Psoas muscle (tissue), 8 donors: Measurements from ENCODE around the gene FSTL1. TPM values are rescaled to one million over a fixed set of nuclear protein-coding genes. Genes with fewer than 3 reads are reported as not detected.

Experiments
- ATAC-seq, 4 donors: fragments of 200-7000 bp; cut with Tn5 transposase; one replicate each; pipeline ENCODE4 v1.9.1; 2020; ENCODE audit warnings: moderate library complexity in 3 of 4, mild to moderate bottlenecking in 2 of 4
- DNase-seq, 2 donors: peaks; one replicate each; pipeline ENCODE4 v3.0.0-alpha.2; 2020
- H3K27ac ChIP-seq: fragments of 200-600 bp; one replicate; pipeline ENCODE4 v1.8.0; 2022
- H3K27me3 ChIP-seq, 3 donors: fragments of 200-600 bp in 1 of 3; one replicate each; pipeline versions ENCODE4 v1.6.1 to v1.8.0; 2013 to 2022; ENCODE audit warnings: low read length in 2 of 3, mild to moderate bottlenecking in 2 of 3, moderate library complexity in 1 of 3; ENCODE audit not compliant: insufficient read depth in 3 of 3
- H3K36me3 ChIP-seq, 2 donors: fragments of 200-600 bp in 1 of 2; one replicate each; pipeline versions ENCODE4 v1.6.1 to v1.8.0; 2013 to 2022; ENCODE audit warnings: low read depth in 1 of 2, mild to moderate bottlenecking in 1 of 2, moderate library complexity in 1 of 2; ENCODE audit not compliant: insufficient read depth in 1 of 2
- H3K4me1 ChIP-seq: fragments of 200-600 bp; one replicate; pipeline ENCODE4 v1.8.0; 2022
- H3K4me3 ChIP-seq: fragments of 200-600 bp; one replicate; pipeline ENCODE4 v1.8.0; 2022; ENCODE audit warnings: mild to moderate bottlenecking
- H3K9me3 ChIP-seq: fragments of 200-600 bp; one replicate; pipeline ENCODE4 v1.8.0; 2022
- CTCF ChIP-seq: fragments of 200-600 bp; IDR thresholded peaks from one replicate; pipeline ENCODE4 v1.8.0; 2022; ENCODE audit warnings: antibody characterized with exemption
- WGBS, 3 donors: extraction: QIAGEN DNeasy Blood & Tissue Kit; methylation state at CpG; one replicate each; pipeline versions ENCODE4 v1.1.6 to v1.1.7; 2013; 5-methylcytosine and 5-hydroxymethylcytosine counted together
- intact Hi-C, 2 donors: fragments of 100-400 bp; cut with DNase I; formaldehyde crosslinking; loops; one replicate each; pipeline versions ENCODE4 v1.11.0 to v1.14.2; 2022
- polyA plus RNA-seq, 3 donors: library from polyadenylated mRNA; stranded (reverse); fragments of 200-250 nt; gene quantifications; one replicate each; pipeline ENCODE4 v1.2.3, GENCODE V29; 2013
- total RNA-seq, 4 donors: library from RNA; stranded (reverse); fragmentation: NEBNext Ultra II Directional in 2 of 4; extraction: Animal tissue kit (Norgen Biotek cat#: 25700) in 2 of 4; gene quantifications; one replicate each; pipeline versions ENCODE4 v1.2.1 to v1.2.4, GENCODE V29; 2021 to 2023
- donor health status: healthy with polysubstance abuse.
- donor health status: DM: no; HTN: no; CAD: no; lungs with moderate emphysema.
- donor health status: Bipolar disorder and iron deficiency.
- donor health status: healthy.
- donor health status: DM: yes; HTN: yes; CAD: no.
- donor health status: DM: no; HTN: no; CAD: no.
- donor health status: DM: no; HTN: no; CAD: no.
- donor health status: DM: yes; HTN: yes; CAD: no.

Gene FSTL1
- total and polyA plus RNA-seq, 7 donors = 11.9 to 62.6 (median 43.9) TPM

GRCh38 chr3:120410541-120410940 is 40.3 kb downstream of the FSTL1 start:
- H3K4me3 ChIP-seq = no peak overlapping the region

GRCh38 chr3:120410116-120410515 is 40.7 kb downstream of the FSTL1 start:
- no peaks in the 10 kb centered on the region for H3K27me3 ChIP-seq
- H3K4me1 ChIP-seq = no peaks in the 10 kb centered on the region
- no peak for ATAC-seq
- no peak for TF ChIP-seq CTCF
- intact Hi-C loops = loop anchor here in 1 of 2 donors (10.0 kb wide), 2 partner anchors 385 to 515 kb away; no protein-coding TSS in a partner anchor
- no peak for DNase-seq
- H3K9me3 ChIP-seq = no peaks in the 10 kb centered on the region
- H3K27ac ChIP-seq = no peak overlapping the region
- peaks cover 2 to 61% of the 10 kb centered on the region in 2 donors for H3K36me3 ChIP-seq
- WGBS, 3 donors = 36 to 51% (median 47%) methylated on average over 3 of the region's 3 CpGs
- no peak overlapping the region for H3K4me3 ChIP-seq

More at GRCh38 chr3:120410541-120410940, 40.3 kb downstream of the FSTL1 start:
- no peaks in the 10 kb centered on the region for H3K4me1 ChIP-seq
- H3K9me3 ChIP-seq = no peaks in the 10 kb centered on the region
- H3K27me3 ChIP-seq = no peaks in the 10 kb centered on the region
- ATAC-seq (no peak), DNase-seq (no peak)
- H3K27ac ChIP-seq = no peak overlapping the region
- TF ChIP-seq CTCF = no peak
- intact Hi-C loops = loop anchor here in 1 of 2 donors (10.0 kb wide), 2 partner anchors 384 to 516 kb away; no protein-coding TSS in a partner anchor
- H3K36me3 ChIP-seq = peaks cover 2 to 57% of the 10 kb centered on the region in 2 donors
- 55 to 70% (median 61%) methylated on average over 1 of the region's 1 CpG for whole genome bisulfite sequencing, 3 donors

GRCh38 chr3:120407508-120408287 is 43.1 kb downstream of the FSTL1 start:
- TF ChIP-seq CTCF = no peak
- H3K27ac ChIP-seq = no peak overlapping the region
- intact Hi-C loops = no loop called here
- ATAC-seq (no peak), DNase-seq (no peak)
- H3K9me3 ChIP-seq = no peaks in the 10 kb centered on the region
- WGBS, 3 donors = 73 to 80% (median 79%) methylated on average over 2 of the region's 2 CpGs
- H3K4me3 ChIP-seq = no peak overlapping the region
- H3K27me3 ChIP-seq = no peaks in the 10 kb centered on the region
- H3K36me3 ChIP-seq = peaks cover 8 to 79% of the 10 kb centered on the region in 2 donors
- no peaks in the 10 kb centered on the region for H3K4me1 ChIP-seq

- ATAC-seq (no peak), DNase-seq (no peak)
- no peak overlapping the region for H3K4me3 ChIP-seq
- intact Hi-C loops = no loop called here
- H3K27ac ChIP-seq = no peak overlapping the region
- peaks cover 17 to 80% of the 10 kb centered on the region in 2 donors for H3K36me3 ChIP-seq
- no peaks in the 10 kb centered on the region for H3K27me3 ChIP-seq
- no peaks in the 10 kb centered on the region for H3K4me1 ChIP-seq
- TF ChIP-seq CTCF = no peak
- 85 to 92% (median 89%) methylated on average over 3 of the region's 3 CpGs for WGBS, 3 donors
- H3K9me3 ChIP-seq = no peaks in the 10 kb centered on the region
Measured at GRCh38 chr3:120404876-120405275, 45.9 kb downstream of the FSTL1 start.
